ENCODE results near the gene POU2F1.
A peak's percentile ranks its signal among the peaks of the same experiment; 100 is the strongest.

POU2F1 gene

DNA sequence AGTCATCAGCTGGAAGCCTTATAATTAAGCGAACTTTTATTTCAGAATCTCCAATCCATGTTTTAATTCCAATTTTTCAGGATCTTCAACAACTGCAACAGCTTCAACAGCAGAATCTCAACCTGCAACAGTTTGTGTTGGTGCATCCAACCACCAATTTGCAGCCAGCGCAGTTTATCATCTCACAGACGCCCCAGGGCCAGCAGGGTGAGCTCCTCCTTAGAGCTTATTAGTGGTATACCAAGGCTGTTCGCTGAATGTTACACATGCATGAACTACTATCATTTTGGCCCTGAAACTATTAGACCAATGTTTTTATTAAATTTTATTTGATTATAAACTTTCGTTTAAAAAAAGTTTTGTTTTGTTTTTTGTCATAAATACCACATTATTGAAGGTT lies 155.3 kb downstream of the POU2F1 start:
- DNase-seq, result no peak

DNA sequence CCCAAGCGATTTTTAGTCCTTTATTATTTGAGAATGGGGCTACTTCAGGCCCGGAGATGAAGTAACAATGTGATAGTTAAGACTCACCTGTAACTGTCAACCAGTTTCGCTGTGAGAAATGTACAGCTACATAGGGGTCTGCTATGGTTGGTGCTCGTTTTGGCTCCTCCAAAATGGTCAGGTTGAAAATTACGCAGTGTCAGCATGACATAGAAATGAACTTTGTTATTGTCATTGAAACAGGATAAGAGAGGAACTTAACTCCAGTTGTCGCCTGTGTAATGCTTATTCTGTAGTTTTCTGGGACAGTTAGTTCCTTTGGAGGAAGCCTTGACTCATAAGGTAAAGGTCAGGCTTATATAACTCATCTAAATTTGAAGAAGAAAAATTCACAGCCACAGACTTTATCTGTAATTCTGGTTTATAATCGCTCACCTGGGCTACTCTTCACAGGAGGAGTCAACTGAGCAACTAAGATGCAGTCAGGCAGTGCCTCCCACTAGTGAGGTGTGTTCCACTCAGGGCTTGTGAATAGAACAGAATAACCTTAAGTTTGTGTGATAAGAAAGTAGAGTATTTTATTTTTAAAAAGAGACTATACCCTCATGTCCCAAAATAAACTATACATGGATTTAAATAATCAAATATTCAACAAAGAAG lies 166.7 kb downstream of the POU2F1 start:
- DNase-seq, result no peak

DNA sequence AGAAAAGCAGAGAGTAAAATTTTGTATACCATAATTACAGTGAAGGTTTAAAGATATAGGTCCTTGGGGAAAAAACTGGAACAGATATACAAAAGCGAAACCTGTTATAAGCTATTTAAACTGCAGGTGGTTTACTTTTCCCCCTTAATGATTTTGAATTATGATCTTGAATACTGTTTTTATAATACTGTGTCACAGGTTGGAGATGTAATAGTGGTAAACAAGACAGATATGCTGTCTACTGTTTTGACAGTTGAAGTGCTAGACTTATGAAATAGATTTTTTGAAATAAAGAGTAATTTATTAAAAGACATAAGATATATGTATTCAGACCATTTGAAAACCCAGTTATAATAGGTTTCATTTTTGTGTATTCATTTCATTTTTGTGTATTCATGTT lies 168.3 kb downstream of the POU2F1 start:
- no peak for DNase-seq

DNA sequence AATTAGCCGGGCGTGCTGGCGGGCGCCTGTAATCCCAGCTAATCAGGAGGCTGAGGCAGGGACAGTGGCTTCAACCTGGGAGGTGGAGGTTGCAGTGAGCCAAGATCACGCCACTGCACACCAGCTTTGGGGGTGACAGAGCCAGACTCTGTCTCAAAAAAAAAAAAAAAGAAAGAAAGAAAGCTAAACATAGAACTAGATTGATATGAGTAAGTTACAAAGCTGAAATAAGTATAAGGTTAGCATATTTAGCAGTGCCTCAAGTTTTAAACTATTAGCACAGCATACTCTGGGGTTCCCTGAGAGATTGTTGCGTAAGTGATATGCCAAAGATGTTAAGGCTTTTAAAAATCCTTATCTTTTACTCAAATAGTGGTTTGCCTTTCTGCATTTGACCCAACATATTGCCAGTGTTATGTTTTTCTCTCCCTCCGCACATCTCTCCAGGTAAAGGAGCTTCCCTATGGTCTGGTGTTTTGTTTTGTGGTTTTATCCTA lies 171.6 kb downstream of the POU2F1 start:
- no peak for DNase-seq

DNA sequence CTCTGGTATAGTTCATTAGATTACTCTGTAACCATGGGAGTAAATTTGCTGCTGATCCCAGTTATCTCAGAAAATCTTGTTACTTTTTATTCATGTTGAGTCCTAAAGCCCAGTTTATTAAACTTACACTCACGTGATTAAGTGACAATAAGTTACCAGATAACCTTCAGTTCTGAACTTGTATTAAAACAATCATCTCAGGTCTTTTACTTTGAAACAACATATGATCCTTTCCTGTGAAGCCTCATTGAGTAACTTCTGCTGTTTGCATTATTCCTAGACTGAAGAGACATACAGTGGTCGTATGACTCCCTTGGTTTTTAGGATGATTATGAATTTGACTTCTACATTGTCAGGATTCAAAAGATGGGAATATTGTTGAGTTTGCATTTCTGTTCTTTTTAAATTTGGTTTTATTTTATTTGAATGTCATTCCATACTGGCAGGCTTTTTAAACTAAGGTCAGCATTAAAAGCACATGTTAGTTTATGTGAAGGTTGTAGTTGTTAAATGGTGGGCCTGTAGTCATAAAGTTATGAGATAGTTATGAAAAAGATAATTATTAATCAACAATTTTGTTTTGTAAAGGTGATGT lies 179.8 kb downstream of the POU2F1 start:
- no peak for DNase-seq

DNA sequence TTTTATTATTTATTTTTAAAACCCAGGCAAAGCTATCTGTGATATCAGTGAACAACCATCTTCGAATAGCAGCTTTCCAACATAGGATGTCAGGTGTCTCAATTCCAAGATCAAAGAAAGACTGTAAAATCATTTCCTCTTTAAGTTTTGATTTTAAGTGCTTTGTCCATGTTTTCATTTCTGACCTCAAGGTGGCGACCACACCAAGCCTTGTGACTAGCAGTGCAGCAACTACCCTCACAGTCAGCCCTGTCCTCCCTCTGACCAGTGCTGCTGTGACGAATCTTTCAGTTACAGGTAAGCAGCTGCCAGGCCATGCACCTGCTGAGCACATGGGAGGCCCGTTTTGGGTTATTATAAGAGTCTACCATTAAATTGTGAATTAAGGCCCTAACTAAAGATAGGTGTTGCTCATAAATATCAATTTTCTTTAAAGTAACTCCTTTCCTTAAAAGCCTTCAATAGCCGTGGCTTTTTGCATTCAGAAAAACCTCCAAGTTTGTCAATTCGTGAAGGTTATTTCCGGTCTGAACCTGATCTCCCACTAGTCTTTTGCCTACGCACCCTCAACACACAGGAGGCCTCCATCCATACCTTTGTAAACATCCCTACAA lies 180.7 kb downstream of the POU2F1 start:
- peak; percentile 57 for DNase-seq

DNA sequence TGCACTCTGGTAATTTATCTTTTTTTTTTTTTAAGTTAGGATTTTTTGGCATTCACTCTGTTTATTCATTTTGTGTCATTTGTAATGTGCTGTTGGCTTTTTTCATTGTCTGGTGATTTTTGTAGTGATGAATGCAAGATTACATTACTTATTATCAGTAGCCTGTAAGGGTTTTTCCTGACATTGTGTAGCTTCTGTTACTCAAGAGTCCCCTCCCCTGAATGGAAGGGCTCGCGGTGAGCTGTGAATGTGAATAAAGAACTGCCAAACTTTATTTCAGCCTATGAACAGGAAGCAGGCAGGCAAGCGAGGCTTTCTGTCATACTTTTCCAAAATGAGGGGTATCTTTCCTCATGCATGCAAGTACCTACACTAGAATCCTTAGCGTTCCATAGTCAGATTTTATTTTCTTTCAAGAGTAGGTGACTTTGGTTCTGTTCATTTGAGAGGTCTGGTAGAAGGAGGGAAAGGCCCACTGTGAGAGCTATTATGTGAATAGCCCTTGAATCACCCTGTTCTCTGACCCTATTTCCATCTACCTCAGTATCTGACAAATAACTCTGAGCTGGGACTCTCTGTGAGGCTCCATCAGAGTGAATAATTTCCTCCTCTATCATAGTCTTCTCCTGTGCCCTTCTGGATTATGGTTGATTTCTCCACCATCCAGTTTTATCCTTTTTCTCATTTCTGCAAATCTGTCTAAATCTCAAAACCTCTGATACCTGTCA lies 183.6 kb downstream of the POU2F1 start:
- DNase-seq, result no peak

DNA sequence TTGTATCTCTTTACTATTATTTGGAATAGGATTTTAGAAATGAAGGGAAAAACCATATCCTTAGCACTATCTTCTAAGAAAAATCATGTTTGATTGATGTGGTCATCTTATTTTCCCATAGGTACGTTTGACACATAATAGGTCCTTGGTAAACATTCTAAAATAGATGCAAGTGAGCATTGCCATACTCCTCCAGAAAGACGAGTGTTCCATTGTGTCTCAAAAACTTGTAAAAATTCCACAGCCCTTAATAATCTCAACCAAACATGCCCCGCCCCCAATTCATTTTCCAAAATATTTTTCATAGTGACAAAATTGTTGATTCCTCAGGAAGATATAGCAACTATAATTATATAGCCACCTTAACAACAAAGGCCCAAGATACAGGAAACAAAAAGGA lies 184.2 kb downstream of the POU2F1 start:
- no peak for DNase-seq

DNA sequence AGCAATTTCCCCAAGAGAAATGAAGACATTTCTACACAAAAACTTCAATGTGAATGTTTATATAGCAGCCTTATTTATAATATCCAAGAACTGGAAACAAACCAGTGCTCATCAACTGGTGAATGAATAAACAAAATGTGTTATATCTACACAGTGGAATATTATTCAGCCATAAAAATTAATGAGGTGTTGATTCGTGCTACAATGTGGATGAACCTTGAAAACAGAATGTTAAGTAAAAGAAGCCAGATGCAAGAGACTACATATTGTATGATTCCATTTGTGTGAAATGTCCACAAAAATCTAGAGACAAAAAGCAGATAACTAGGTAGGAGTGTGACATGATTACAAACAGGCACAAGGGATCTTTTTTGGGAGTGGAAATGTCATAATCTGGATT lies 187.7 kb downstream of the POU2F1 start:
- DNase-seq, result no peak

DNA sequence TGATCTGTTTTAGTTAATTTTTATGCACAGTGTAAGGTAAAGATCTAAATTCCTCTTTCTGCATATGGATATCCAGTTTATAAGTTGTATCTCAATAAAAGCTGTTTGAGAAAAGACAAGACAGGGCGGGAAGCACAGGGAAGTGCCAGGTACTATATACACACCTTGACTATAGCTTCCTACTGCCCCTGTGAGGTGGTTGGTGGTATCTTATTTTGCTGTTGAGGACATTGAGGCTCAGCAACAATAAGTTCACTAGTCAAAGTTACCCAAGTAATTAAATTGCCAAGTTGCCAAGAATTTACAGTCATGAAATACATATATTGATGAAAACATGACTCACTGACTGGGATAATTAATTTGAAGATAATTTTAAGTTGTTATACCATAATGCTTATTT lies 188.5 kb downstream of the POU2F1 start:
- DNase-seq, result no peak

DNA sequence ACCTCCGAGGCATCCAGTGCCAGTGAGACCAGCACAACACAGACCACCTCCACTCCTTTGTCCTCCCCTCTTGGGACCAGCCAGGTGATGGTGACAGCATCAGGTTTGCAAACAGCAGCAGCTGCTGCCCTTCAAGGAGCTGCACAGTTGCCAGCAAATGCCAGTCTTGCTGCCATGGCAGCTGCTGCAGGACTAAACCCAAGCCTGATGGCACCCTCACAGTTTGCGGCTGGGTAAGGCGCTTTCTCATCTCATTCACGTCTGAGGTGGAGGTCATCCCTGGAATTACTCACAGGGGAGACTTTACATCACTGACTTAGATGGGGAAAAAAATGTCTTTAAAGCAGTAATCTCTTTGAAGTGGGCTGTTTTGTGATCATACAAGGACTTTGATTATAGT lies 191.4 kb downstream of the POU2F1 start:
- DNase-seq, result no peak

DNA sequence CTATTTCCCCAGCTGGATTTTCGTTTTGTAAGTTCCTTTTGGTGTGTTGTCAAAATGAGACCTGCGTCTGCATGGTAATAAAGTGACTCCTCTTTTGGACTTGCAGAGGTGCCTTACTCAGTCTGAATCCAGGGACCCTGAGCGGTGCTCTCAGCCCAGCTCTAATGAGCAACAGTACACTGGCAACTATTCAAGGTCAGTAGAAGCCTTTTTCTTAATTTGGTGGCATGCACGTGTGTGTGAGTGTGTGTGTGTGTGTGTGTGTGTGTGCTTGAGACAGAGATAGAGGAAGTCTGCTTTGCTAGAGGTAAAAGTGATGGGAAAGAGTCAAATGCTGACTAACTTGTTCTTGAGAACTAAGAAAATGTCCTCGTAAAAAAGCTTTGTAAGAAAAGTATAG lies 192.2 kb downstream of the POU2F1 start:
- no peak for DNase-seq

DNA sequence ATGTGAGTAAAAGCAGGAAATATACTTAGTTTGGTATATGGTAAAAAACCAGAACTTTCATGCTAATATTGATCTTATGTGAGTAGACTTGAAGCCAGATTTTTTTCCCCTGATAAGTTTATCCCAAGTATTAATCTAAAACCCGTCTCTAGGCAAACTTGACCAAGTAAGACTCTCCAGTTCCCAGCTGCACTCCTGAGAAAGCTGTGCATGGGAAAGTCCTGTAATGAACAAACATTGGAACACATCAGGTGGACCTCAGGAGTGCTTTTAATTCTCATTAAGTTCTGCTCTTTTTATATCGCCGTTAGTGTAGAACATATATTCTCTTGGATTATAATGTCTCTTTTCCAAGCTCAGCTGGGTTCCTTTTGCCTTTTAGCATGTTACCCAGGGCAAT lies 192.6 kb downstream of the POU2F1 start:
- DNase-seq, result no peak

DNA sequence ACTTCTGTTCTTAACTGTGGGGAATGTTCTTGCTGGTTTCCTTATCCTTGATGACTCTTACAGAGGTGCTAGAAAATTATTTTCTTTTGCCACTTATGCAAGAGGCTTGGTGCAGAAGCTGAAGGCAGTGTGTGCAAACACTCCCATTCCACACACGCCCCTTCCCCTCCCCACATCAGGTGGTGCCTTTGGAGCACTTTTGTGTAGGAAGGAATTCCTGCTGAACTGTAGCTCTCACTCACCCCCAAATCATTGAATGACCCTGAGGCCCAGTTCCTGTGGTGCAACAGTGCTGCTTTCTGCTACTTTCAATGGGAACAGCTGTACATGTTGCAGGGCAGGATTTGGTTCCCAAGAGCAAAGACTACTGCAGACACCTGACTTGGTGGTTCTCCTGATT lies 195.8 kb downstream of the POU2F1 start:
- DNase-seq, result no peak

DNA sequence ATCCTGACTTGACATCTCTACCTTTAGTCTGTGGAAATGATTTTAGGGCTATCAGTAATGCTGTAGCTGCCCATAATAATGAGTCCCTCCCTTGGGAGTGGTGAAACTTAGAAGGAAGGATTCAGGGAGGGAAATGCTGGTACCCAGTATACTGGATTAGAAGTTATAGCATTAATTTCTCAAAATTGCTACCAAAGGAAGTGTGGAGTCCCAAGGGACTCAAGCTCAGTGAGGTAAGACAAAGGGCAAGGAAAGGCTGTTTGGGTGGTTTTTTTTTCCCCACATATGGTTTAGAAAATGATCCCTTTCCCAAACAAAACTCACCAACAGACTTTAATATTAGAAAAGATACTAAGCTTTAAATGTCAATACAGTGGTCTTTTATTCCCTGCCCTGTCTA lies 197.7 kb downstream of the POU2F1 start:
- DNase-seq, result no peak

DNA sequence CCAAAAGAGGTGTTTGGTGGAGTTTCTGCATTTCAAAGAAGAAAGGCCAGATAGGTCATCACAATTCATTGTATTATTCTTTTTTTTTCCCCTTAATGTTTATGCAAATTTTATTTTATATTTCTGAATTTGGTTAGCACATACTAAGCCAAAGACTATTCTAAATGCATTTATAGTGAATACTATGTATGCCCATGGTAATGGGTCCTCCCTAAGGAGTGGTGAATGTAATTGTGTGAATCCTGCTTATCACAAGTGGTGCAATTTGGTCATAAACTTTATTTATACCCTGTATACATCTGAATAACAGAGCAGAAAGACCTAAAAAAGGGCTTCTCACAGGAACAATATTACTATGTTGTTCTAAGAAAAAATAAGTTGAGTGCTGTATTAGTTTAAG lies 198.6 kb downstream of the POU2F1 start:
- DNase-seq, result no peak

DNA sequence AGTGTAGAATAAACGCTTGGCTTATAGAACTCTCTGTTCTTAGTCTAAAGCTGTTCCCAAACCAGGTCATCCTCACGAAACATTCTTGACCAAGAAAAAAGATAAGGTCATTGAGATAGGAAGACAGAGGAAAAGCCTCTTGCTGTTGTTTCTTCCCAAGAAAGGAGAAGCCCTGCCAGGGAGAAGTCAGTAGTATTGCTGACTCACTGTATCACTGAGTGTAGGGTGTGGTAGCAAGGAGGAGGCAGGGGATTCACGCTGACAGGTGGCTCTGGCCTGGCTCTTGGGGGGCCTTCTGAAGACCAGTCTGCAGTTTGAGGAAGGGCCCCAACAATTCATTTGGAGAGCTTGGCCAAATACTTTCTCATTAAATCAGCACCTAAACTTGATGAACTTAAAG lies 199.8 kb downstream of the POU2F1 start:
- no peak for DNase-seq

DNA sequence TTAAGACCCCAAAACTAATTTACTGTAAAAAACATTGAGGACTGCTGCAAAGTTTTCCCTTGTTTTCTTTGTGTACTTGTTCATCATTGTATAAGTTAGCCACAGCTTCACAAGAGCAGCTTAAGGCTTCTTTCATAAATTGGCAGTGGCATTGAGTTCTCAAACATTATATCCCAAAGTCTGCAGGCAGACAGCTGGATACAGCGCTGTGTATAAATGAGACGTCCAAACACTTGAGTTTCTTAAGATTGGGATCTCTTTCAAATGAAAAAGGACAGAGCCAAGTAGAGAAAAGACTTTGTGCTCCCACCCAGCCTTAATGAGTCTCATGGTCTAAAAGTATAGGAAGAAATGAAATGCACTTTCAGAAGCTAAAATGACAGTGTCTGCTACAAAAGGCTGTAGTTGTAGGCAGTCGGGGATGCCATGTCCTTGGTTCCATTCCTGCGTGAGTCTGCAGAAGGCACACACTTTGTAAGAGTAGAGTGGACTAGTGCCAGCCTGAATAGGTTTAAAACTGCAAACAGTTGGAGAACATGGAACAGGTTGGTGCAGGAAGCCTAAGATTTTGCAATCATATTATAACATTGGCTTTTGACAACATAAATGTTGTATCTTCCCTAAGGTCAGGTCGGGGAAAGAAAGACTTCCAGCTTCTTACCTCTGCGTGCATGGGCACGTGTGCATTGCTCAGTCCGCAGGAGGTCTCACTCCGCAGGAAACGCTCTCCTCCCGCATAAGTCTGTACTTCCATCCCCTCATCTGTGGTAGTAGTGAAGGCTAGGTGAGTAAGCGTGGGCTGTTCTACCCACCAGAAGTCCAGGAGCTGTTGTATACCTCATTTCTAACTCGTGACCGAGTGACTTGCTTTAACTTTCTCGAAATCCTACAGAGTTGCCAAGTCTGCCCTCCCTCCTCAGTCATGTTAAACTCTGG lies 203.3 kb downstream of the POU2F1 start:
- no peak for DNase-seq

DNA sequence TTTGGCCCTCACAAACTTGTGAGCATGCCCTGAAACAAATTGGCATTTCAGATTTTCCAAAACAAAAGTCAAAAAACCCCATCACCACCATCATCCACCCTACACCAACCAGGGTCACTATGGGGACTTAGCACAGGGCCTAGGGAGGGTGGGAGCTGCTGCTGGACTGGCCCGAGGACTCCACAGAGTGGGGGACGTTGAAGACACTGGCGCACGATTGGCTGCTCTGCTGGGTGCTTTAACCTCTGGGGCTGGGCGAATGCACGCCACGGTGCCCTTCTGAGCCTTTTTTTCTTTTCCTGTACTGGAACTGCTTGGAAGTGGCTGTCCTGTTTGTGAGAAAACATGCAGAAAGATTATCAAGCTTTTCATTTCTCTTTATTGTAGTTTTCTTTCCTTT lies 204.8 kb downstream of the POU2F1 start:
- DNase-seq, result no peak

DNA sequence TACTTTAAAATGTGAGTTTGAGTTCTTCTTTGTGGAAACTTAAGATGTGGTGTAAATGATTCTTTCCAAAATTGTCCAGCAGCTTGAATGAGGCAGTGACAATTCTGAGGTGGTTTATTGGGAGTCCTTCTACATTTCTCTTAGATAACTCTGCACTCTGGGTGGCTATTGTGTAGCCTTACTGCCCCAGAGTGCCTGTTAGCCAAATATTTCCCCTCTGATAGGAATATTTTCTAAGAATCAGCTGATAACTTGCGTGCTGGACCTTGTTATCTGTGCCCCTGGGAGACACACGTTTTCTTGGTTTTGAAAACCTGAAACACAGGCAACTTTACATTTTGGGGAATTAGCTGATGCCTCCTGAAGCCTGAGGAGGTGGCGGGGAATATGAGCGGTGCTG lies 206.0 kb downstream of the POU2F1 start:
- no peak for DNase-seq

DNA sequence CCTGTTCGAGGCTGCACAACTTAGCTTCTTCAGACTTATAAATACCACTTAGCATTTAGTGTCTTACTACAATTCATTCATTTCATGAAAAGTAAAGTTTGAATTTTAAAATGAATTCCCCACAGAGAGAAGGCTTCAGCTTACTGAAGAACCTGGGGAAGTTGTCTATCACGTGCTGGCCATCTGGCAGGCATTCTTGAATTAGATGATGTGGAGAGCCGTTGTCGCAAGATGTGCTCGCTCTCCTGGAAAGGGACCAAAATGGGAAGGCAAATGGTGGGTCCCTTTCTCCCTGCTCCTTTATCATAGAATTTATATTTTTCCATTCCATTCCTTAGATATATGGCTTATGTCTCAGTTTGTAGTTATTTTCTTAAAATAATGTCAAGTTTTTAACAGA lies 207.2 kb downstream of the POU2F1 start:
- DNase-seq, result no peak

DNA sequence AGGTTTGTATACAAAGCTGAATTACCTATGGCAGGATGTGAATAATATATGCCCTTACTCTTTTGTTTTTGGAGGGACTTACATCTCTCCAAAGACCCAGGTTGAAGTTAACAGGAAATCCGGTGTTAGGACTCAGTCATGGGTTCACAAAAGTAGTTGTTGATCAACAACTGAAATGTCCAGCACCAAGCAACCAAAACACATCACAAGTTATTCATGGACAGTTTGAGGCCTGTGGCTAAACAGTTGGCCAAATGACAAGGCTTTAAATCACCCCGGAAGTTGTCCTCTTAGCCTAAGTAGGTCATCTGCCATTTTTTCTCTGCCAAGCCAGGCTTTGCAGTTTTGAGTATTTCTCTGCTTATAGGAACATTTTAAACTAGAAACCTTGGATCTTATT lies 207.7 kb downstream of the POU2F1 start:
- no peak for DNase-seq

DNA sequence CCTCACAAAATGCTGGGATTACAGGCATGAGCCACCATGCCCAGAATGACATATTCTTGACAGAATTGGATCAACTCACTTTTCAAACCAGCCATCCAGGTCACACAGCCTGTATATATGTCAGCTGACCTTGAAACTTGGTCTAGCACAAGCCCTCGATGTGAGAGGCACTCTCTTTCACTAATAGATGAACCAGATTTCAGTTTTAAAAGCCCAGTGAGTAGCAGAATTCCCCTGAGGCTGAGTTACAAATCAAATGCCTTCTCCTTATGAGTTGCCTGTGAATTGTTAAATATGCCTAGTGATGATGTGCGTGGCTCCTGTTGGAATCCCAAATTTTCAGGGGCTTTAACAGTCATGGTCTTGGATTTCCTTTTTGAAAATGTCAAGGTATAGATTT lies 208.9 kb downstream of the POU2F1 start:
- peak; percentile 39 for DNase-seq
